ENCODE data around the gene MYO18B.

DNA sequence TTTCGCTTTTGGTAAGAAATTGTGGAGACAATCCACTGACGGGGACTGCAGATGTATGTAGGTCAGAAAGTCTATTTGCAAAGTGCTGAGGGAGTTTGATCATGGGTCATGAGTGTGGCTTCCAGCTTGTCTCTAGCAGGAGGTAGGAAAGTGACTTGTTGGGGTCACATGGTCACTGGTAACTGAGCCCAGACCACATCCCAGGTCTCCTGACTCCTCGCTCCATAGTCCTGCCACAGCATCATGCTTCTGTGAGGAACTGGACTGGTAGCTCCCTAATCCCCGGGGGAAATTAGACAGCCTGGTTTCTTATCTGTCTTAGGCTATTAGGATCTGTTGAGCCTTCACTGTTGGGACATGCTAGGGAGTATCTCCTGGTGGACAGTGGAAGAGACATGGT is 142.1 kb downstream of the MYO18B start:
- TF ChIP-seq, protein P1, sequence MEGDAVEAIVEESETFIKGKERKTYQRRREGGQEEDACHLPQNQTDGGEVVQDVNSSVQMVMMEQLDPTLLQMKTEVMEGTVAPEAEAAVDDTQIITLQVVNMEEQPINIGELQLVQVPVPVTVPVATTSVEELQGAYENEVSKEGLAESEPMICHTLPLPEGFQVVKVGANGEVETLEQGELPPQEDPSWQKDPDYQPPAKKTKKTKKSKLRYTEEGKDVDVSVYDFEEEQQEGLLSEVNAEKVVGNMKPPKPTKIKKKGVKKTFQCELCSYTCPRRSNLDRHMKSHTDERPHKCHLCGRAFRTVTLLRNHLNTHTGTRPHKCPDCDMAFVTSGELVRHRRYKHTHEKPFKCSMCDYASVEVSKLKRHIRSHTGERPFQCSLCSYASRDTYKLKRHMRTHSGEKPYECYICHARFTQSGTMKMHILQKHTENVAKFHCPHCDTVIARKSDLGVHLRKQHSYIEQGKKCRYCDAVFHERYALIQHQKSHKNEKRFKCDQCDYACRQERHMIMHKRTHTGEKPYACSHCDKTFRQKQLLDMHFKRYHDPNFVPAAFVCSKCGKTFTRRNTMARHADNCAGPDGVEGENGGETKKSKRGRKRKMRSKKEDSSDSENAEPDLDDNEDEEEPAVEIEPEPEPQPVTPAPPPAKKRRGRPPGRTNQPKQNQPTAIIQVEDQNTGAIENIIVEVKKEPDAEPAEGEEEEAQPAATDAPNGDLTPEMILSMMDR (IDR thresholded peaks at IDR 0.05; ENCODE audit: low read depth, low read length), result no peak
- TF ChIP-seq EZH2phosphoT487 (IDR thresholded peaks at IDR 0.05; ENCODE audit: low read depth), result no peak
